ENCODE results near the gene CTTN. TPM values are rescaled to one million over a fixed set of nuclear protein-coding genes. Genes with fewer than 3 reads are reported as not detected.

CTTN gene
- total and polyA plus RNA-seq, 10 of the 15 experiments (the other 5 are each of a cell fraction or from before 2014, with no cell fraction given): 1.1 to 37.8 (median 11.8) TPM

DNA sequence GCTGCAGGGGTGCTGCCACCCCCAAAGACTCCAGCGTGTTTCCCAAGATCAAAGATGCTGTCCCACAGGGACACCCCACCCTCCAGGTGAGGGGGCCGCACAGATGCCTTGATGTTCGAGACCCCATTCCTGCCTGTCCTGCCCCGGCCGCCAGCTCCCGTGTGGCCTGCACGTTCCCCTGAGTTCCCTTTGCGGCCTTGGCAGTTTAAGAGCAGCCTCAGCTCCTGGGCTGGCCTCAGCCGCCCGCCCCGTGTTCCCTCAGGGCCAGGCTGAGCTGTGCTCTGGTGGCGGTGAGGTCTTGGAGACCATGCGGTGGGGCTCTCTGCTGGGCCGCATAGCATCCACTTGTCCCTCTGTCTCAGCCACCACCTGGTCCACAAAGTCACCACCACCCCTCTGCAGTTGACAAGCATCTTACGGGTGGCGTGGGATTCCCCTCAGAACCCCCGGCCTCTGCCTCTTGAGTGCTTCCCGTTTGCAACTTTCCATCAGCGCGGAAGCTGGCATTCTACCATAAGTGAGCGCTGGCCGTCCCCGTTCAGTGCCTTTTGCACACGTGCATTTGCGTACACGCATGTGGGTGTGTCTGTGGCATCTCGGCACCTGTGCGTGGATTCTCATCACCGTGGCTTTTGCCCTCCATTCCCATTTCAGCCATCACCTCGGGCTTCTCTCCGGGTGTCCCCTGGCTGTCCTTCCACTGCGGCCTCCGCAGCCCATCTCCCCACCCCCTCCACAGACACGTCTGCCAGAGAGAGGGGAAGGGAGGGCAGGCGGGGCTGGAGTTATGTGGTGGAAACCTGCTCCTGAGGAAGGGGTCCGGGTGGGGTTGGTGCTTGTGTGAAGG lies 35.9 kb downstream of the CTTN start:
- 64% methylated on average over 34 of the region's 36 CpGs for WGBS (ENCODE audit: insufficient coverage, insufficient replicate concordance, low lambda C conversion rate, missing lambda C conversion rate)
- ChIA-PET SMC1A (ENCODE audit: uncharacterized antibody, unreplicated experiment) (no interaction called here), CTCF (no interaction called here), POLR2A (interaction anchor here (0.7 kb wide), 1 partner anchor 1895 kb away, joined by 3 read pairs; no protein-coding TSS in a partner anchor), RAD21 (ENCODE audit: unreplicated experiment) (no interaction called here)
- FAIRE-seq: no peak
- Histone ChIP-seq H3K79me2 (ENCODE audit: control insufficient read depth, insufficient read depth, low read length) (no peaks in the 10 kb centered on the region), H3K36me3 (ENCODE audit: control insufficient read depth in 2 of 2, insufficient read depth in 2 of 2, low read length in 1 of 2) (no peaks in the 10 kb centered on the region), H4K20me1 (ENCODE audit: control insufficient read depth, insufficient read depth) (no peaks in the 10 kb centered on the region), H3K9me3 (replicated peaks; ENCODE audit: control insufficient read depth, insufficient read depth, low read length) (no peaks in the 10 kb centered on the region; the same call in 2 of the 3 replicates), H3K4me1 (ENCODE audit: control insufficient read depth, insufficient read depth, low read length) (peaks cover 20% of the 10 kb centered on the region), H2AFZ (ENCODE audit: control insufficient read depth, low read depth, low read length) (no peak overlapping the region), H3K9ac (ENCODE audit: control insufficient read depth, insufficient read depth, low read length) (no peak overlapping the region), H3K27me3 (replicated peaks in 1 of 2; ENCODE audit: control insufficient read depth in 2 of 2, insufficient read depth in 2 of 2, low read length in 1 of 2) (no peaks in the 10 kb centered on the region; a peak in 1 of 4 replicates), H3K4me2 (ENCODE audit: control insufficient read depth, insufficient read depth) (no peak overlapping the region), H3K4me3 (no peak overlapping the region), H3K27ac (ENCODE audit: control insufficient read depth, insufficient read depth) (no peak overlapping the region)
- DNase-seq (ENCODE audit: low read depth, low spot score): no peak
- intact Hi-C loops (cut with micrococcal nuclease; ENCODE audit: unreplicated experiment): no loop called here
- ATAC-seq: no peak
- in situ Hi-C loops (cut with MboI): no loop called here
- no TSS peak for BruUV-seq (replicated peaks)
- TF ChIP-seq SMARCA5 (IDR thresholded peaks at IDR 0.05): no peak
- TF ChIP-seq, protein P1, sequence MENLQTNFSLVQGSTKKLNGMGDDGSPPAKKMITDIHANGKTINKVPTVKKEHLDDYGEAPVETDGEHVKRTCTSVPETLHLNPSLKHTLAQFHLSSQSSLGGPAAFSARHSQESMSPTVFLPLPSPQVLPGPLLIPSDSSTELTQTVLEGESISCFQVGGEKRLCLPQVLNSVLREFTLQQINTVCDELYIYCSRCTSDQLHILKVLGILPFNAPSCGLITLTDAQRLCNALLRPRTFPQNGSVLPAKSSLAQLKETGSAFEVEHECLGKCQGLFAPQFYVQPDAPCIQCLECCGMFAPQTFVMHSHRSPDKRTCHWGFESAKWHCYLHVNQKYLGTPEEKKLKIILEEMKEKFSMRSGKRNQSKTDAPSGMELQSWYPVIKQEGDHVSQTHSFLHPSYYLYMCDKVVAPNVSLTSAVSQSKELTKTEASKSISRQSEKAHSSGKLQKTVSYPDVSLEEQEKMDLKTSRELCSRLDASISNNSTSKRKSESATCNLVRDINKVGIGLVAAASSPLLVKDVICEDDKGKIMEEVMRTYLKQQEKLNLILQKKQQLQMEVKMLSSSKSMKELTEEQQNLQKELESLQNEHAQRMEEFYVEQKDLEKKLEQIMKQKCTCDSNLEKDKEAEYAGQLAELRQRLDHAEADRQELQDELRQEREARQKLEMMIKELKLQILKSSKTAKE (IDR thresholded peaks at IDR 0.05; ENCODE audit: low read depth, poor library complexity, severe bottlenecking): no peak
- TF ChIP-seq, protein P2, sequence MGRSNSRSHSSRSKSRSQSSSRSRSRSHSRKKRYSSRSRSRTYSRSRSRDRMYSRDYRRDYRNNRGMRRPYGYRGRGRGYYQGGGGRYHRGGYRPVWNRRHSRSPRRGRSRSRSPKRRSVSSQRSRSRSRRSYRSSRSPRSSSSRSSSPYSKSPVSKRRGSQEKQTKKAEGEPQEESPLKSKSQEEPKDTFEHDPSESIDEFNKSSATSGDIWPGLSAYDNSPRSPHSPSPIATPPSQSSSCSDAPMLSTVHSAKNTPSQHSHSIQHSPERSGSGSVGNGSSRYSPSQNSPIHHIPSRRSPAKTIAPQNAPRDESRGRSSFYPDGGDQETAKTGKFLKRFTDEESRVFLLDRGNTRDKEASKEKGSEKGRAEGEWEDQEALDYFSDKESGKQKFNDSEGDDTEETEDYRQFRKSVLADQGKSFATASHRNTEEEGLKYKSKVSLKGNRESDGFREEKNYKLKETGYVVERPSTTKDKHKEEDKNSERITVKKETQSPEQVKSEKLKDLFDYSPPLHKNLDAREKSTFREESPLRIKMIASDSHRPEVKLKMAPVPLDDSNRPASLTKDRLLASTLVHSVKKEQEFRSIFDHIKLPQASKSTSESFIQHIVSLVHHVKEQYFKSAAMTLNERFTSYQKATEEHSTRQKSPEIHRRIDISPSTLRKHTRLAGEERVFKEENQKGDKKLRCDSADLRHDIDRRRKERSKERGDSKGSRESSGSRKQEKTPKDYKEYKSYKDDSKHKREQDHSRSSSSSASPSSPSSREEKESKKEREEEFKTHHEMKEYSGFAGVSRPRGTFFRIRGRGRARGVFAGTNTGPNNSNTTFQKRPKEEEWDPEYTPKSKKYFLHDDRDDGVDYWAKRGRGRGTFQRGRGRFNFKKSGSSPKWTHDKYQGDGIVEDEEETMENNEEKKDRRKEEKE (IDR thresholded peaks at IDR 0.05): no peak
- TF ChIP-seq, protein P3, sequence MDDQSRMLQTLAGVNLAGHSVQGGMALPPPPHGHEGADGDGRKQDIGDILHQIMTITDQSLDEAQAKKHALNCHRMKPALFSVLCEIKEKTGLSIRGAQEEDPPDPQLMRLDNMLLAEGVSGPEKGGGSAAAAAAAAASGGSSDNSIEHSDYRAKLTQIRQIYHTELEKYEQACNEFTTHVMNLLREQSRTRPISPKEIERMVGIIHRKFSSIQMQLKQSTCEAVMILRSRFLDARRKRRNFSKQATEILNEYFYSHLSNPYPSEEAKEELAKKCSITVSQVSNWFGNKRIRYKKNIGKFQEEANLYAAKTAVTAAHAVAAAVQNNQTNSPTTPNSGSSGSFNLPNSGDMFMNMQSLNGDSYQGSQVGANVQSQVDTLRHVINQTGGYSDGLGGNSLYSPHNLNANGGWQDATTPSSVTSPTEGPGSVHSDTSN (IDR thresholded peaks at IDR 0.05; ENCODE audit: insufficient replicate concordance, low read depth, low read length): no peak
- no peak for TF ChIP-seq MEF2B (IDR thresholded peaks at IDR 0.05; ENCODE audit: partially characterized antibody, poor library complexity, severe bottlenecking)
- TF ChIP-seq ZZZ3 (IDR thresholded peaks at IDR 0.05; ENCODE audit: control insufficient read depth, insufficient read length, low read depth): no peak
- no peak for TF ChIP-seq ETV6 (conservative IDR thresholded peaks at IDR 0.05 in 1 of 2, IDR thresholded peaks at IDR 0.05 in 1 of 2; ENCODE audit: borderline replicate concordance in 1 of 2, low read depth in 1 of 2)
- no peak for TF ChIP-seq SIN3A (IDR thresholded peaks at IDR 0.05; ENCODE audit: low read depth, low read length)
- TF ChIP-seq, protein P4, sequence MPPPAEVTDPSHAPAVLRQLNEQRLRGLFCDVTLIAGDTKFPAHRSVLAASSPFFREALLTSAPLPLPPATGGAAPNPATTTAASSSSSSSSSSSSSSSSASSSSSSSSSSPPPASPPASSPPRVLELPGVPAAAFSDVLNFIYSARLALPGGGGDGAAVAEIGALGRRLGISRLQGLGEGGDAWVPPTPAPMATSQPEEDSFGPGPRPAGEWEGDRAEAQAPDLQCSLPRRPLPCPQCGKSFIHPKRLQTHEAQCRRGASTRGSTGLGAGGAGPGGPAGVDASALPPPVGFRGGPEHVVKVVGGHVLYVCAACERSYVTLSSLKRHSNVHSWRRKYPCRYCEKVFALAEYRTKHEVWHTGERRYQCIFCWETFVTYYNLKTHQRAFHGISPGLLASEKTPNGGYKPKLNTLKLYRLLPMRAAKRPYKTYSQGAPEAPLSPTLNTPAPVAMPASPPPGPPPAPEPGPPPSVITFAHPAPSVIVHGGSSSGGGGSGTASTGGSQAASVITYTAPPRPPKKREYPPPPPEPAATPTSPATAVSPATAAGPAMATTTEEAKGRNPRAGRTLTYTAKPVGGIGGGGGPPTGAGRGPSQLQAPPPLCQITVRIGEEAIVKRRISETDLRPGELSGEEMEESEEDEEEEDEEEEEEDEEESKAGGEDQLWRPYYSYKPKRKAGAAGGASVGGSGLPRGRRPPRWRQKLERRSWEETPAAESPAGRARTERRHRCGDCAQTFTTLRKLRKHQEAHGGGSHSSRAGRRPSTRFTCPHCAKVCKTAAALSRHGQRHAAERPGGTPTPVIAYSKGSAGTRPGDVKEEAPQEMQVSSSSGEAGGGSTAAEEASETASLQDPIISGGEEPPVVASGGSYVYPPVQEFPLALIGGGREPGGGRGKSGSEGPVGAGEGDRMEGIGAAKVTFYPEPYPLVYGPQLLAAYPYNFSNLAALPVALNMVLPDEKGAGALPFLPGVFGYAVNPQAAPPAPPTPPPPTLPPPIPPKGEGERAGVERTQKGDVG (CRISPR knock-in tag; IDR thresholded peaks at IDR 0.05): no peak
- no peak for TF ChIP-seq CHD1 (IDR thresholded peaks at IDR 0.05; ENCODE audit: low read depth, low read length)
- TF ChIP-seq PAX5 (IDR thresholded peaks at IDR 0.05; ENCODE audit: borderline replicate concordance, low read depth, low read length): no peak
